ENCODE results near the gene RASL10A. TPM values are rescaled to one million over a fixed set of nuclear protein-coding genes. Genes with fewer than 3 reads are reported as not detected.

The RASL10A gene
- total and polyA plus RNA-seq, 10 donors = 0.54 to 6.1 (median 2.3) TPM

DNA sequence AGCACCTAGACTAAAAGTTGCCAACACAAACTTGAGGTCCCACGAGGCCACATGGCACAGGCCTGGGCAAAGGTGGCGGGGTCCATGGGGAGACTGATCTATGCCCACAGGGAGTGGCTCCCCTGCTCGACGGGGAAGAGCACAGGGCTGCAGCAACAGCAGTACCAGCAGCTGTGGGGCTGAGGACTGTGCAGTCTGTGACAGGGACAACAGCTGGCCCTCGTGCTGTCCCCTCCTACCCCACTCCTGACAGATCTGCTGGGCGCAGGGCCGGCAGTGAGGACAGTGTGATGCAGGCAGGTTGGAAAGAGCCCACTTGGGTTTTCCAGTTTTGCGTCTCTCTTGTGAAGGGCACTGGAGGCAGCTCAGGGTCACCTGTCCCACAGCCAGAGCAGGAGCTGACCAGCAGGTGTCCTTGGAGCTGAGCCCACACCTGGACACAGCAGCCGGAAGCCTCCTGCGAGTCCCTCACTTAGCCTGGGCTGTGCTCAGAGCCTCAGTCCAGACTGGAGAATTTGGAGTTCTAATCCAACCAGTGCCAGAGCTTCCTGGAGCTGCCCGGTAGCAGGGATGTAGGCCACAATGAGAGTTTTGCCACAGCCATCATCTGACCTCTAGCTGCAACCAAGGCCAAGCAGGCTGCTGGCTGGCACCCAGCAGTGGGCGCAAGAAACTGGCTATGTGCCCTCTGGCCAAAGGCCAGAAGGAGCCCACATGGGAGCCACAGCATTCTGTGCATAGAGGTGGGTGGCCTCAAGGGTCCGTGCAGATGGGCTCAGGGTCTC is 12.6 kb downstream of the RASL10A start:
- H3K36me3 ChIP-seq = peaks cover 6 to 43% (median 34%) of the 10 kb centered on the region in 6 donors
- intact Hi-C loops (cut with DNase I; ENCODE audit: low total_unique reads) = no loop called here
- peak overlapping the region in 5 of 8 donors; percentile 15 to 48 (median 23) for H3K27ac ChIP-seq
- H3K4me3 ChIP-seq = no peak overlapping the region
- TF ChIP-seq POLR2AphosphoS5 (IDR thresholded peaks at IDR 0.05) = peak in 1 of 3 donors; percentile 16
- TF ChIP-seq, protein P1, sequence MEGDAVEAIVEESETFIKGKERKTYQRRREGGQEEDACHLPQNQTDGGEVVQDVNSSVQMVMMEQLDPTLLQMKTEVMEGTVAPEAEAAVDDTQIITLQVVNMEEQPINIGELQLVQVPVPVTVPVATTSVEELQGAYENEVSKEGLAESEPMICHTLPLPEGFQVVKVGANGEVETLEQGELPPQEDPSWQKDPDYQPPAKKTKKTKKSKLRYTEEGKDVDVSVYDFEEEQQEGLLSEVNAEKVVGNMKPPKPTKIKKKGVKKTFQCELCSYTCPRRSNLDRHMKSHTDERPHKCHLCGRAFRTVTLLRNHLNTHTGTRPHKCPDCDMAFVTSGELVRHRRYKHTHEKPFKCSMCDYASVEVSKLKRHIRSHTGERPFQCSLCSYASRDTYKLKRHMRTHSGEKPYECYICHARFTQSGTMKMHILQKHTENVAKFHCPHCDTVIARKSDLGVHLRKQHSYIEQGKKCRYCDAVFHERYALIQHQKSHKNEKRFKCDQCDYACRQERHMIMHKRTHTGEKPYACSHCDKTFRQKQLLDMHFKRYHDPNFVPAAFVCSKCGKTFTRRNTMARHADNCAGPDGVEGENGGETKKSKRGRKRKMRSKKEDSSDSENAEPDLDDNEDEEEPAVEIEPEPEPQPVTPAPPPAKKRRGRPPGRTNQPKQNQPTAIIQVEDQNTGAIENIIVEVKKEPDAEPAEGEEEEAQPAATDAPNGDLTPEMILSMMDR (IDR thresholded peaks at IDR 0.05 in 8 of 11, conservative IDR thresholded peaks at IDR 0.05 in 3 of 11) = no peak
- no peak for DNase-seq
- peaks cover 0 to 31% (median 9%) of the 10 kb centered on the region in 7 donors for H3K27me3 ChIP-seq (replicated peaks in 1 of 7)
- H3K9me3 ChIP-seq = no peaks in the 10 kb centered on the region
- peaks cover 3 to 48% (median 33%) of the 10 kb centered on the region in 6 donors for H3K4me1 ChIP-seq
- WGBS, 5 donors = 51 to 63% (median 58%) methylated on average over 6 to 13 of the region's 13 CpGs

DNA sequence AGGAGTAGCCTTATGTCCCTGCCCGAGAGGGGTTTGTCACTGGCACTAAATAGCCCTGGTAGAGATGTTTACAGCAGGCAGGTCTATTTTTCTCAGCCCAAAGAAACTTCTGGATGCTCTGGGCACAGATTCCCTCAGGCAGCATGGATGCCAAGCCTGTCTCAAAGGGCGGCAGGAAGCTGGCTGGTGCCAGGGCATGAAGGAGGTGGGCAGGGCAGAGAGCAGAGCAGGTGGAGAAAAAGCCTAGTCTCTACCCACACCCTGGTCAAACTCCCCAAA is 13.2 kb downstream of the RASL10A start:
- WGBS, 5 donors = 65 to 89% (median 76%) methylated on average over 2 of the region's 2 CpGs
- peak overlapping the region in 1 of 8 donors; percentile 38 for H3K27ac ChIP-seq
- peaks cover 11 to 48% (median 40%) of the 10 kb centered on the region in 6 donors for H3K36me3 ChIP-seq
- H3K27me3 ChIP-seq (replicated peaks in 1 of 7) = peaks cover 0 to 26% (median 9%) of the 10 kb centered on the region in 7 donors
- no peak for TF ChIP-seq POLR2AphosphoS5 (IDR thresholded peaks at IDR 0.05)
- TF ChIP-seq, protein P1 (IDR thresholded peaks at IDR 0.05 in 8 of 11, conservative IDR thresholded peaks at IDR 0.05 in 3 of 11) = no peak
- no peak for TF ChIP-seq POLR2A (IDR thresholded peaks at IDR 0.05)
- H3K4me1 ChIP-seq = peaks cover 3 to 43% (median 30%) of the 10 kb centered on the region in 6 donors
- no peak overlapping the region for H3K4me3 ChIP-seq
- no peaks in the 10 kb centered on the region for H3K9me3 ChIP-seq
- no peak for DNase-seq
- intact Hi-C loops (cut with DNase I; ENCODE audit: low total_unique reads) = no loop called here

DNA sequence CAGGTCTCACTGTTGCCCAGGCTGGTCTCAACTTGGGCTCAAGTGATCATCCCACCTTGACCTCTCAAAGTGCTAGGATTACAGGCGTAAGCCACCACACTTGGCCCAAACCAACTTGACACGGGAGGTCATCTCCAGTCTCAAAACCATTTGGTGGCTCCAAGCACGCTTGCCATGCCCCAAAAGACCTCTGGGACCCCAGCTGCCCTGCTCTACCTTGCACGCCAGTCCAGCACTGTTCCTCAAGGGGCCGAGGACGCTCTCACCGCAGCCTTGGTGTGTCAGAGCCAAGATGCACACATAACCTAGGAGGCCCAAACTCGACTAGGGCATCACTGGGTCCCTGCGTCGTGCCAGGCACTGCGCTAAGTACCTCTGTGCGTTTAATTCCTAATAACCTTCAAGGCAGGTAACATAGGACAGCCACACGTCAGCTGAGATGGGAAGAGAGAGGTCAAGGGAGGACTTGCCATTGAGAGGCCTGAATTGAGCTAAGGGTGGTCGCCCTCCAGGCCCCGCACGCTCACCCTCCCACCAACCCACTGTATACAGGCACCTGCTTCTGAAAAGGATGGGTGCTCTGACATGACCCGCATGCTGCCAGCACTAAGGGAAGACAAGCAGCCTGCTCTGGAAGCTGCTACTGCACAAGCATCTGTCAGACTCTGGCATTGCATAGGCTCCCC is 13.6 kb downstream of the RASL10A start:
- 86 to 91% (median 90%) methylated on average over 9 to 17 of the region's 17 CpGs for WGBS, 5 donors
- Histone ChIP-seq H3K4me3 (no peak overlapping the region), H3K36me3 (peaks cover 13 to 53% (median 45%) of the 10 kb centered on the region in 6 donors), H3K4me1 (peaks cover 3 to 38% (median 25%) of the 10 kb centered on the region in 6 donors), H3K27me3 (replicated peaks in 1 of 7) (peaks cover 0 to 21% (median 5%) of the 10 kb centered on the region in 7 donors), H3K27ac (no peak overlapping the region), H3K9me3 (no peaks in the 10 kb centered on the region)
- no peak for DNase-seq
- TF ChIP-seq, protein P1 (IDR thresholded peaks at IDR 0.05 in 8 of 11, conservative IDR thresholded peaks at IDR 0.05 in 3 of 11) = no peak
- no peak for TF ChIP-seq POLR2A (IDR thresholded peaks at IDR 0.05)
- TF ChIP-seq POLR2AphosphoS5 (IDR thresholded peaks at IDR 0.05) = peak in 2 of 3 donors; percentile 51 to 60
- intact Hi-C loops (cut with DNase I; ENCODE audit: low total_unique reads) = no loop called here

Data from spleen (tissue), 11 donors.